MM.1S (cell line): ENCODE data around the gene BLM.

Source experiments
- EZH2 ChIP-seq: fragments of 300-600 bp; sonication (generic); optimal IDR thresholded peaks from 2 replicates; pipeline ENCODE3; 2017; ENCODE audit warnings: low read depth, mild to moderate bottlenecking, antibody characterized with exemption, low read length, mixed read lengths
- EZH2phosphoT487 ChIP-seq: fragments of 300-600 bp; sonication (generic); IDR thresholded peaks from 2 replicates; pipeline ENCODE4 v1.6.1; 2018; ENCODE audit warnings: antibody characterized with exemption, low read length
- TF ChIP-seq, protein P1 (sequence below): fragments of 300-600 bp; sonication (generic); IDR thresholded peaks from 2 replicates; pipeline ENCODE4 v1.5.1; 2016; ENCODE audit warnings: antibody characterized with exemption, low read length, mixed read lengths

DNA sequence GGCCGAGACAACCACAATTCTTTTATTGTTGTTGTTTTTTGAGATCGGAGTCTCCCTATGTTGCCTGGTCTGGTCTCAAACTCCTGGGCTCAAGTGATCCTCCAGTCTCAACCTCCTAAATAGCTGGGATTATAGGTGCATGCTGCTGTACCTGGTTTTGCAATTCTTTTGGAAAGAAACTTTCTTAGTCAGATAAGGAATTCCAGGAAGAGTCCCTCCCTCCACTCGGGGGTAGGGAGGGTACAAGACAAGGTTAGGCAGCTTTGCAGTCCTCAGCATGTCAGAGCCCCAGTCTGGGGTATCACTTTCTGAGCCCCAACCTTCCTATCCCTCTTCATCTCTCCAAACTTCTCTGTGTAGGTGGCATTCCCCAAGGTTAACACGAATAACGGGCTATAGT, 117.5 kb downstream of the BLM start:
- TF ChIP-seq, protein P1, sequence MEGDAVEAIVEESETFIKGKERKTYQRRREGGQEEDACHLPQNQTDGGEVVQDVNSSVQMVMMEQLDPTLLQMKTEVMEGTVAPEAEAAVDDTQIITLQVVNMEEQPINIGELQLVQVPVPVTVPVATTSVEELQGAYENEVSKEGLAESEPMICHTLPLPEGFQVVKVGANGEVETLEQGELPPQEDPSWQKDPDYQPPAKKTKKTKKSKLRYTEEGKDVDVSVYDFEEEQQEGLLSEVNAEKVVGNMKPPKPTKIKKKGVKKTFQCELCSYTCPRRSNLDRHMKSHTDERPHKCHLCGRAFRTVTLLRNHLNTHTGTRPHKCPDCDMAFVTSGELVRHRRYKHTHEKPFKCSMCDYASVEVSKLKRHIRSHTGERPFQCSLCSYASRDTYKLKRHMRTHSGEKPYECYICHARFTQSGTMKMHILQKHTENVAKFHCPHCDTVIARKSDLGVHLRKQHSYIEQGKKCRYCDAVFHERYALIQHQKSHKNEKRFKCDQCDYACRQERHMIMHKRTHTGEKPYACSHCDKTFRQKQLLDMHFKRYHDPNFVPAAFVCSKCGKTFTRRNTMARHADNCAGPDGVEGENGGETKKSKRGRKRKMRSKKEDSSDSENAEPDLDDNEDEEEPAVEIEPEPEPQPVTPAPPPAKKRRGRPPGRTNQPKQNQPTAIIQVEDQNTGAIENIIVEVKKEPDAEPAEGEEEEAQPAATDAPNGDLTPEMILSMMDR: no peak
- no peak for TF ChIP-seq EZH2phosphoT487
- no peak for TF ChIP-seq EZH2
